ENCODE data around the gene MOB3C. TPM values are rescaled to one million over a fixed set of nuclear protein-coding genes. Genes with fewer than 3 reads are reported as not detected.

The MOB3C gene
- total RNA-seq, 3 donors from 2014 or later: 10.5 to 14.5 (median 14.1) TPM

GRCh38 chr1:46612937-46613660 lies 3.5 kb downstream of the MOB3C start:
- no peaks in the 10 kb centered on the region for H3K27me3 ChIP-seq
- DNase-seq (ENCODE audit: low spot score in 2 of 2): no peak
- no peaks in the 10 kb centered on the region for H3K36me3 ChIP-seq
- TF ChIP-seq POLR2A (IDR thresholded peaks at IDR 0.05) (no peak), CTCF (IDR thresholded peaks at IDR 0.05) (no peak), POLR2AphosphoS5 (IDR thresholded peaks at IDR 0.05) (no peak)
- intact Hi-C loops (cut with DNase I; ENCODE audit: low total_unique reads): no loop called here
- peak overlapping the region; percentile 3 to 52 (median 22) for H3K4me3 ChIP-seq
- no peaks in the 10 kb centered on the region for H3K9me3 ChIP-seq
- H3K27ac ChIP-seq: peak overlapping the region; percentile 42 to 51
- H3K4me1 ChIP-seq: peaks cover 0 to 20% of the 10 kb centered on the region in 2 donors

- DNase-seq (ENCODE audit: low spot score in 2 of 2): no peak
- Histone ChIP-seq H3K27me3 (no peaks in the 10 kb centered on the region), H3K9me3 (no peaks in the 10 kb centered on the region), H3K4me1 (peaks cover 0 to 20% of the 10 kb centered on the region in 2 donors), H3K36me3 (no peaks in the 10 kb centered on the region), H3K4me3 (peak overlapping the region in 1 of 3 donors; percentile 29), H3K27ac (peak overlapping the region in 1 of 2 donors; percentile 46)
- TF ChIP-seq POLR2A (IDR thresholded peaks at IDR 0.05): no peak
- TF ChIP-seq CTCF (IDR thresholded peaks at IDR 0.05): no peak
- no peak for TF ChIP-seq POLR2AphosphoS5 (IDR thresholded peaks at IDR 0.05)
- intact Hi-C loops (cut with DNase I; ENCODE audit: low total_unique reads): no loop called here
Observed at GRCh38 chr1:46611691-46612221, 4.9 kb downstream of the MOB3C start.

GRCh38 chr1:46607345-46608130 lies 9.1 kb downstream of the MOB3C start:
- DNase-seq (ENCODE audit: low spot score in 2 of 2): no peak
- Histone ChIP-seq H3K27ac (no peak overlapping the region), H3K36me3 (no peaks in the 10 kb centered on the region), H3K4me1 (peaks cover 0 to 5% of the 10 kb centered on the region in 2 donors), H3K4me3 (no peak overlapping the region), H3K9me3 (no peaks in the 10 kb centered on the region), H3K27me3 (no peaks in the 10 kb centered on the region)
- TF ChIP-seq CTCF (IDR thresholded peaks at IDR 0.05): no peak
- TF ChIP-seq POLR2AphosphoS5 (IDR thresholded peaks at IDR 0.05): no peak
- no peak for TF ChIP-seq POLR2A (IDR thresholded peaks at IDR 0.05)
- intact Hi-C loops (cut with DNase I; ENCODE audit: low total_unique reads): no loop called here

GRCh38 chr1:46606255-46606965 lies 10.2 kb downstream of the MOB3C start:
- no peak for DNase-seq (ENCODE audit: low spot score in 2 of 2)
- Histone ChIP-seq H3K36me3 (no peaks in the 10 kb centered on the region), H3K4me1 (peaks cover 0 to 5% of the 10 kb centered on the region in 2 donors), H3K9me3 (no peaks in the 10 kb centered on the region), H3K27me3 (no peaks in the 10 kb centered on the region), H3K4me3 (no peak overlapping the region), H3K27ac (no peak overlapping the region)
- intact Hi-C loops (cut with DNase I; ENCODE audit: low total_unique reads): no loop called here
- TF ChIP-seq CTCF (IDR thresholded peaks at IDR 0.05) (no peak), POLR2AphosphoS5 (IDR thresholded peaks at IDR 0.05) (no peak), POLR2A (IDR thresholded peaks at IDR 0.05) (no peak)

Measured in breast epithelium (tissue), 4 donors.